GM12873 (cell line): ENCODE data around the gene SNED1.

ENCODE experiments used
- CTCF ChIP-seq: IDR thresholded peaks from 2 replicates; pipeline ENCODE4 v1.5.1; 2012; ENCODE audit warnings: low read depth, mild to moderate bottlenecking, moderate library complexity, low read length, control low read depth; ENCODE audit not compliant: insufficient read depth; ENCODE audit errors: missing control alignments

Gene SNED1

GRCh38 chr2:240997856-240998705 is at the start of gene SNED1:
Gene SNED1, plus strand, starts transcription at chr2:240998618. Its CDS starts 220 bp downstream, at chr2:240998838.
- no peak for TF ChIP-seq CTCF

GRCh38 chr2:240948905-240949790 is 49.3 kb upstream of the SNED1 start:
- no peak for TF ChIP-seq CTCF

DNA sequence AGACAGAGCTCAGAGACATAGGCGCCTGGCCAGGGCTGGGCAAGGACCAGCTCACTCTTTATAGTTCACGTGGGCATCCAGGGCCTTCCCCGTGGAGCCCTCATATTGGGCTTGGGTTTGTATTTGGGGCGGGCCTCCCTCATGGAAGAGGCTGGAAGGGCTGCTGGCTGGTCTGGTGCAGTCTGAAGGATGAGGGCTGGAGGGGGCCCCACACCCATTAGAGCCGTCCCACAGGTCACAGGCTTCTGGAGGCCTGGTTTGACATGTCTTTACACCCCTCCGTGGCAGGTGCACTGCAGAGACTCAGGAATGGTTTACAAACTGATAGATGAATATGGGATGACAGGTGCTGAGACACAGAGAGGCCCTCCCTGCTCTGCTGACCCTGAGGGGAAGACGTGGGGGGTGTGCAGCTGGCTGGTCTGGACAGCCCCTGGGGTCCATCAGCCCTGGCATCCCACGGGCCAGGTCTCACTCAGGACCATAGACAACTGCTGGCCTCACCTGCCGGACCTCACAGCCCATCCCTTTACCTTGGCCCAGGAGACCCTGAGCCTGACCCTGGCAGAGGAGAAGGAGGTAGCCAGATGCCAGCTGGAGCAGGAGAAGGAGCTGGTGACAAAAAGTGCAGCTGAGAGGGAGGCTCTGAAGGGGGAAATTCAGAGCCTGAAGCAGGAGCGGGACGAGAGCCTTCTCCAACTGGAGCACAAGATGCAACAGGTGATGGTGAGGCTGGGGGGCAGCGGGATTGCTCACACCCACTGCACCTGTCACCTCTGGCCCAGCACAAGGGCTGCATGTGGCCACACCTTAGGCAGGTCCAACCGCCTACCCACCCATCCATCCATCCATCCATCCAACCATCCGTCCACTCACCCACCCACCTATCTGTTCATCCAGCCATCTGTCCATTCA is 48.4 kb upstream of the SNED1 start:
- no peak for TF ChIP-seq CTCF

DNA sequence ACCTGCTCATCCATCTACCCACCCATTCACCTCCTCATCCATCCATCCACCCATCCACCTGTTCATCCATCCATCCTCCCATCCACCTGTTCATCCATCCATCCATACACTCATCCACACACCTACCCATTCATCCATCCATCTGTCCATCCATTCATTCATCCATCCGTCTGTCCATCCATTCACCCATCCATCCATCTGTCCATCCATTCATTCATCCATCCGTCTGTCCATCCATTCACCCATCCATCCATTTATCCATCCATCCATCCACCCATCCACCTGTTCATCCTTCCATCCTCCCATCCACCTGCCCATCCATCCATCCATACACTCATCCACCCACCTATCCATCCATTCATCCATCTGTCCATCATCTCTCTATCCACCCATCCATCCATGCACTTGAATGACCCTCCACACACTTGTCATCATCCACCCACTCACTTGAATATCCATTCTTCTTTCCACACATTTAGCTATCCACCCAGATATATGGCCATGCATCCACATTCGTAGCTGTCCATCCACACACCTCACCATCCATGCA is 47.3 kb upstream of the SNED1 start:
- TF ChIP-seq CTCF = no peak

DNA sequence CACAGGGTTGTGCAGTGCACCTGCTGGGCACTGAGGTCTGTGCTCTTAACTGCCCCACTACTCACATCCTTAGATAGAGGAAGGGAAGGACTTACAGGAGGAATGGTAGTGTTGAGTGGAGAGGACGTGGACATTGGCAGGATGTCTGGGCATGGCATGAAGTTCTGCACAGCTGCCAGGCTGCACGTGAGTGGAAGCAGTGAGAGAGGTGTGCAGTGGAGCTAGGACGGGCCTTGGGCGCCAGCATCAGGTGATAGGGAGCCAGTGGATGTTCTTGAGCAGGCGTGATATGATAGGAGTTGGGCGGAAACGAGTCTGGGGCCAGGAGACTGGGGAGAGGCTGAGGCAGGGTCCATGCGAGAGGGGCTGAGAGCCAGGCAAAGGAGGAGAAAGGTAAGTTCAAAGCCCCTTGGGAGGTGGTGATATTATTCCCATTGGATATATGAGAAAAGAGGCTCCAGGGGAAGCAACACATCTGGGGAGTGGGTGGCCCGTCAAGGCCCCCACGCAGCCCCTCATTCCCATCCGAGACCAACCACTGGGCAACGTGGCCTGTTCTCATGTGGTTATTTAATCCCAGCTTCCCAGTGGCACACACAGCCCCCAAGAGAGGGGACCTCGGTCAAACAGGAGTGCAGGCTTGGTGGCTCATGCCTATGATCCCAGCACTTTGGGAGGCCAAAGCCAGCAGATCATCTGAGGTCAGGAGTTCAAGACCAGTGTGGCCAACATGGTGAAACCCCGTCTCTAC is 45.7 kb upstream of the SNED1 start:
- TF ChIP-seq CTCF = no peak
